A172 (cell line): ENCODE results near the gene ARID2. TPM values are rescaled to one million over a fixed set of nuclear protein-coding genes. Genes with fewer than 3 reads are reported as not detected.

Source experiments
- DNase-seq: peaks from one replicate; pipeline ENCODE4 v3.0.0-alpha.2; 2015; ENCODE audit warnings: low spot score
- total RNA-seq: library from RNA; depleted of rRNA; stranded (reverse); fragments of >200 nt; shearing (Covaris generic); gene quantifications from 2 replicates; pipeline ENCODE4 v1.2.3, GENCODE V29; 2014

Gene ARID2
- total RNA-seq, 1 experiment from 2014 or later = 9.9 TPM

GRCh38 chr12:45762185-45763110 lies 32.9 kb downstream of the ARID2 start:
- peak; percentile 19 for DNase-seq

GRCh38 chr12:45763381-45763780 lies 33.9 kb downstream of the ARID2 start:
- DNase-seq = no peak

- DNase-seq = no peak
Measured at GRCh38 chr12:45768194-45768593, 38.7 kb downstream of the ARID2 start.

DNA sequence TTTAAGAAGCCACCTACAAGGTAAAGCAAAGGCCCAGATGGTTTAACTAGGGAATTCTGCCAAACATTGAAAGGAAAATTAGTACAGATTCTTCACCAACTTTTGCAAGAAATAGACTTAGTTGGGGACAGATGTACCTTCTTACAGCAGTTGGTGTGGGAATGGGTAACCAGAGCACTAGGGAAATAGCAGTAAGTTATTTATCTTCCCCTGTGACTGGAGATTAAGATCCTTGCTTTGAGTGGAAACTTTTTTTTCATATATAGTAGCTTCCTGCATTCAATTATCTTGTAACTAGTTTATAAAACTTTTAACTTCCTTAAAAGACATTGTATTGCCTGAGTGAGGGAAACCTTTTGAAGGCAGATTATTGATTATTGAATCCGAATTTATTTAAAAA lies 44.2 kb downstream of the ARID2 start:
- DNase-seq = no peak

GRCh38 chr12:45774508-45775162 lies 45.1 kb downstream of the ARID2 start:
- no peak for DNase-seq

DNA sequence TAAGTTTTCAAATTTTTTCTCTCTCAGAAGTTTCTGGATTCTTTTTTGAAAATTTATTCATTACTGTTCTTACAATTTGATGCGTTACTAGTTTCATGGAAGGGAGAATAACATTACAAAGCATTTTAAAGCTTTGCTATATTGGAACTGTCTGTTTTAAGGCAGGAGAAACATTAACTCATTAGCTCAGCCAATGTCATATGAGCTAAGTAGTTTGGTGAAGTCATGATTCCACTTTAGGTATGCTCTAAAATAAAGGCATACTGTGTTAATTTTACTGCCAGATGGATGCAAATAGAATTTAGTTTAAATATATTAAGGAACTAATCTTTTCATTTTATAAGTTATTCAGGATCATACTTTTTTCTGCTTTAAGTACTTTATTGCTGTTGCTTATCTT lies 46.0 kb downstream of the ARID2 start:
- DNase-seq = no peak

GRCh38 chr12:45775964-45776363 lies 46.5 kb downstream of the ARID2 start:
- no peak for DNase-seq

- DNase-seq = no peak
Measured at GRCh38 chr12:45779936-45780335, 50.4 kb downstream of the ARID2 start.

GRCh38 chr12:45781080-45781479 lies 51.6 kb downstream of the ARID2 start:
- DNase-seq = no peak

DNA sequence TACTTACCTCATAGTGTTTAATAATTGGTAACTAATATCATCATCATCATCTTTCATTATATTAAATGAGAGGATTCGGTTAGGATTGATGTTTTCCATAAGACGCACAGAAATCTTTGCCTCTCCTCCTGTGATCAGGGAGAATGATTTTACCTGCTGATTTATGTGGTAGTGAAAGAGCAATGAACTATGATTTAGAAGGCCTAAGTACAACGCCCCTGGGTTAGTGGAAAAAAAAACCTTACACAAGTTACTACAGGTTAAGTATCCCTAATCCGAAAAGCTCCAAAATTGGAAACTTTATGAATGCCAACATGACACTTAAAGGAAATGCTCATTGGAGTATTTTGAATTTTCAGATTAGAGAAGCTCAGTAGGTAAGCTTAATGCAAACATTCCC lies 55.8 kb downstream of the ARID2 start:
- DNase-seq = no peak

- DNase-seq = no peak
Measured at GRCh38 chr12:45789025-45789424, 59.5 kb downstream of the ARID2 start.

DNA sequence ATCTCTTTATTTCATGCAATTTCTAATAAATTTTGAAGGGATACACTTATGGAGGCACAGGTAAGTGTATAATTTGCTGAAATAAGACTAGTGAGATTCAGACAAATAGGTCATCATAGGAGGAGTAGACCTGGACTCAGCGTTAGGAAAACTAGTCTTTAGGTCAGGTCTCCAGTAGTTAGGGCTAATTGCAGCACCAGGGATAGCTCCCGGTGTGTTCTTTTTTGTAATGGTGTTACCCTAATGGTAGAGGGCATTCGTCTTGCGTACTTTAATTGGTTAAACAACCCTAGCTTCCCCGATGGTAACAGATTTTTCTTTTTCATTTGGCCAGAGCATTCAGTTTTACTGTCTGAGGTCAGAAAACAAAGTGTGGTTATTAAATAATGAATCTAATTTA lies 64.9 kb downstream of the ARID2 start:
- DNase-seq = no peak

- DNase-seq = no peak
Measured at GRCh38 chr12:45801625-45802024, 72.1 kb downstream of the ARID2 start.

- DNase-seq = no peak
Measured at GRCh38 chr12:45803111-45803510, 73.6 kb downstream of the ARID2 start.

DNA sequence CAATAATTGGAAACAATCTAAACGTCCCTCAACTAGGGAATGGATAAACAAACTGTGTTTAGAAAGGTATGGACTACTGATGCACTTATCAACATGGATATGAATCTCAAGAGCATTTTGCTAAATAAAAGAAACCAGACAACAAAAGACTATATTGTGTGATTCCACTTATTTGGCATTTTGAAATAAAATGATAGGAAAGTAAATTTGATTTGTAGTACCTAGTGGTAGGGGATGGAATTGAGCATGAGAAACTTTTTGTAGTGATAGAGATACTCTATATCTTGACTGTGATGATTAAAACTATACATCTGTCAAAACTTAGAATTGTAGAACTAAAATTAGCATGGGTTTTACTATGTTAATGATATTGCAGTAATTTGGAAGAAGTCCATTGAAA lies 87.1 kb downstream of the ARID2 start:
- DNase-seq = no peak

DNA sequence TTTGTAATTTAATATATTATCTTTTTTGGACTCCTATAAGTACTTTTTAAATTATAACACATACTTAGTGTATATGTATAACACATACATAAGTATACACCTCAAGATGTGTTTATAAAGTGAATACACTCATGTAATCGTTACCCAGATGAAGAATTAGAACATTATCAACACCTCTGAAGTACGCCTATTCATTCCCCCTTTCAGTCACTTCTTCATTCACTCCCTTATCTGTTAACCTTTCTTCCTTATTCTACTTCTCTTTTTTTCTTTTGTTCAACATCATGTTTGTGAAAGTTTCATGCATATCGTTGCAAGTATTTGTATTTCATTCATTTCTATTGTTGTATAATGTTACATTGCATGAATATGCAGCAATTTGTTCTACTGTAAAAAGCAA lies 98.5 kb downstream of the ARID2 start:
- DNase-seq = no peak

DNA sequence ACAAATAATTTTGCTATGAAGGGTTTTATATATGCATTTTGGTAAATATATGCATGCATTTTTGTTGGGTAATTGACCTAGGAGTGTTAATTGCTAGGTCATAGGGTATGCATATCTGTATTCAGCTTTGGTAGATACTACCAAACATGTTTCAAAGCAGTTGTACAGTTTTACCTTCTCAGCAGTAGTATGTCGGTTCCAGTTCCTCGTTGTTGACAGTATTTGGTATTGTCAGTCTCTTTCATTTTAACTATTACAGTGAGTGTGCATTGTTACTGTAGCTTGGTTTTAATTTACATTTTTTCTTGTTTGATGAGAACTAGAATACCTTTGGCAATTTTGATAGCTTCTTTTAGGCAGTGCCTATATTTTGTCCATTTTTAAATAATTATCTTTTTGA lies 98.9 kb downstream of the ARID2 start:
- no peak for DNase-seq

DNA sequence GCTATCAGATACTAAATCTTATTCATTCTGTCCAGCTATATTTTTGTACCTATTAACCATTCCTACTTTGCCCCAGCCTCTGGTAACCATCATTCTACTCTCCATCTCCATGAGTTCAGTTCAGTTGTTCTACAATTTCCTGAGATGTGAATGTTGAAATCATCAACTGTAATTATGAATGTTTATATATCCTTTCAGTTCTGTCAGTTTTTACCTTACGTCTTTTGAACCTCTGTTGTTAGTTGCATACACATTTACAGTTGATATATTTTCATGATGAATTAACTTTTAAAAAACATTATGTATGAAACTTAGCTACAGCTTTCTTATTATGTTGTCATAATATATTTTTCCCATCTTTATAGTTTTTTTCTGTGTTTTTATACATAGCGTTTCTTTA lies 102.1 kb downstream of the ARID2 start:
- no peak for DNase-seq

DNA sequence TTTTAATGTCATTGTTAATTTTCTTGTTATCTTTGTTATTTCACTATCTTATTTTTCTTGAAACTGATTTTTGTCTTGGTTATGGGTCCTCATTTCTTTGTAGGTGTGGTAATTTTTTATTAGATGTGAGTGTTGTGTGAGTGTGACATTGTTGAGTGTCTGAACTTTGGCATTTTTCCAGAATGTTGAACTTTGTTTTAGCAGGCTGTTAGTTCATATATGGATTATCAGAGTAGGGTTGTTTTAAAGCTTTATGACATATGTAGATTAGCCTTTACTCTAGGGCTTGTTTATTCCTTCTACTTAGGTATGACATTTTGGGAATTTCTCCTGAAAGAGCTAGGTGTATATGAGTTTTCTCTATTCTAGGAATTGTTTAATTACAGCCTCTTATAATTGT lies 103.9 kb downstream of the ARID2 start:
- no peak for DNase-seq

- no peak for DNase-seq
Measured at GRCh38 chr12:45834809-45835208, 105.3 kb downstream of the ARID2 start.

- no peak for DNase-seq
Measured at GRCh38 chr12:45839917-45840316, 110.4 kb downstream of the ARID2 start.

DNA sequence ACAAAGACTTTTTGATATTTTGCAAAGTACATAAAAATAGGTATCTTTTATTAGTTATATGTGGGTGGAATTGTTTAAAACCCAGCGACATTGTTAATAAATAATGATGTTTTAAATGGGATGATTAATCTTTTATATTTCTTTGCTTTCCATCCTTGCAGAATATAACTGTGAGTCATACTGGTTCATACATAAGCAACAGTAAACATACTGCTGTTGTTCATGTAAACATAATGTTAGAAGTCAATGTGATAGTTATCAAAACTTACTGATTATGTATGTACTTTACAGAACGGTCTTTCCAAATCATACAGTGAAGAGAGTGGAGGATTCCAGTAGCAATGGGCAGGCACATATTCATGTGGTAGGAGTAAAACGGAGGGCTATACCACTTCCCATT lies 119.8 kb downstream of the ARID2 start:
- DNase-seq = no peak

DNA sequence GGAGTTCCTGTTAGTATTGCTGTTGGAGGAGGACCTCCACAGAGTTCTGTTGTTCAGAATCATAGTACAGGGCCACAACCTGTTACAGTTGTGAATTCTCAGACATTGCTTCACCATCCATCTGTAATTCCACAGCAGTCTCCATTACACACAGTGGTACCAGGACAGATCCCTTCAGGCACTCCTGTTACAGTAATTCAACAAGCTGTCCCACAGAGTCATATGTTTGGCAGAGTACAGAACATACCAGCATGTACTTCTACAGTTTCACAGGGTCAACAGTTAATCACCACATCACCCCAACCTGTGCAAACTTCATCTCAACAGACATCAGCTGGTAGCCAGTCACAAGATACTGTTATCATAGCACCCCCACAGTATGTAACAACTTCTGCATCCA lies 120.8 kb downstream of the ARID2 start:
- no peak for DNase-seq
